Vagina (tissue), 2 donors: ENCODE measurements around the gene PAN2.

Experiments
- CTCF ChIP-seq, 3 experiments: fragments of 450-650 bp in 2 of 3; fragments of 200-600 bp in 1 of 3; sonication (generic) in 1 of 3; IDR thresholded peaks; one replicate each; pipeline ENCODE4 v1.5.1; 2017 to 2019; ENCODE audit warnings: antibody characterized with exemption in 3 of 3, mild to moderate bottlenecking in 2 of 3, moderate library complexity in 2 of 3
- POLR2A ChIP-seq, 2 donors: fragments of 450-650 bp; IDR thresholded peaks; one replicate each; pipeline ENCODE4 v1.6.1; 2017; ENCODE audit warnings: antibody characterized with exemption in 2 of 2, mild to moderate bottlenecking in 2 of 2, moderate library complexity in 2 of 2
- POLR2AphosphoS5 ChIP-seq, 2 donors: sonication (generic); formaldehyde crosslinking; IDR thresholded peaks; one replicate each; pipeline ENCODE4 v1.9.0; 2017; ENCODE audit warnings: antibody characterized with exemption in 2 of 2, mild to moderate bottlenecking in 2 of 2, low read depth in 1 of 2; ENCODE audit not compliant: insufficient read depth in 1 of 2

DNA sequence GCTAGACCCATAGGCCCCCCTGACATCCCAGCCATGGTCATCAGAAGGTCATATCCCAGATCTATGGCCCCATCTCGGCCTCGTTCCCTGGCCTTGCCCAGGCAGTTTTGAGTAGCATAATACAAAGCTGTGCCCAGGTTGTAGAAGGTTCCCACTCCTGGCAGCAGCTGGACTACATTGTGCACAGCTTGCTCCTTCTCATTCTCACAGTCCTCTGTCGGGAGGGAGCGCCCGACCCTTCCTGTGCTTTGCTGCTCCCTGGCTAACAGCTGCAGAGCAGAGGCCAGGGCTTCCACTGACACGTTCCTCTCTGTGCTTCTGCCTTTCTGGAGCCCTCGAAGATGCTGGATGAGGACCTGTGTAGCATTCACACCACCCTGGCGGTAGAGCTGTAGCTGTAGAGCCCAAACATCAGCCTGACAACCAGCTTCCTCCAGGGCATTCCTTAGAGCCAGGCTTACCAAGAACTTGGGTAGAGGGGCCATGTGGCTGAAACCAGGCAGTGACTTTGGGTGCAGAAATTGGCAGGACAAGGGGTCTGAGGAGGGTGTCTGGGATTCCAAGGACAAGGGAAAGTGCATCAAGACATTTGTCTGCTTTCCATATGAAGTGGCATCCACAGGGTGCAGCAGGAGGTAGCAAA, 27.8 kb upstream of the PAN2 start:
- TF ChIP-seq POLR2A (IDR thresholded peaks at IDR 0.05) (no peak), CTCF (IDR thresholded peaks at IDR 0.05) (no peak), POLR2AphosphoS5 (IDR thresholded peaks at IDR 0.05; ENCODE audit: insufficient read depth in 1 of 2, low read depth in 1 of 2) (no peak)
